Hepatocyte (in vitro differentiated cells): ENCODE measurements around the gene ZCCHC7.

Experiments used
- CTCF ChIP-seq: fragments of 200-600 bp; sonication (generic); IDR thresholded peaks from 2 replicates; pipeline ENCODE4 v1.5.1; 2016; ENCODE audit warnings: antibody characterized with exemption, mild to moderate bottlenecking; ENCODE audit not compliant: poor library complexity
- EZH2phosphoT487 ChIP-seq: fragments of 200-600 bp; sonication (generic); IDR thresholded peaks from one replicate; pipeline ENCODE4 v1.6.1; 2018; ENCODE audit warnings: antibody characterized with exemption, mild to moderate bottlenecking, low read depth, moderate library complexity; ENCODE audit not compliant: unreplicated experiment, severe bottlenecking

DNA sequence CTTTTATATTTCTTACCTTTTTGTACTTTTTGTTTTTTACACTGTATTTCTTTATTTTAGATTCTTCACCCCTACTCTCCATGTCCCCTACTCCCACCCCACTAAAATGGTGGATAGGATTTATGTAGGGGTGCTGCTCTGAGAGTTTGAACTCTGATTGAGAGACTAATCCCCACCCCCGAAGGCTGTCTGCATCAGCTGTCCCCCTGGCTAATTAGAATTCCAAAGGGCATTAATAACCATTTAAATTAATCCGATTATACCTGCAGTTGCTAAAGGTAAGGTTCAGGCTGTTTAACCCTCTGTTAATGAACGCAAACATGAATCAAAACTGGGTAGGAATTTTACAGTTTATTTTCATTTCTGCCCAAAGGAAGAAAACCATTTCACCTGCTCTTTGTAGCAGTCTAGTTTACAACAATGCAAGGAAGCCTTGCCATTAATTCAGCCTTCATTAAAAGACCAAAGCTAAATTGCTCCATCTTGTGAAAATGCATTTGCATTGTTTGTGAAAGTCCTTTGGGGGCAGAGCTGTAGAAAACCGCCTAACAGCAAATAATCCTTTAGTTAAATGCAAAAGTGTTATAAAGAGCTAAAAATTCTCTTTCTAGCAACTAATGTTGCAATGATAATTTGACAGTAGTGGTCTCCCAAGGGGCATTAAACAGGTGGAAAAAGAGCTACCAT, 71.2 kb downstream of the ZCCHC7 start:
- TF ChIP-seq CTCF = no peak
- no peak for TF ChIP-seq EZH2phosphoT487
